Neuronal stem cell (in vitro differentiated cells): Measurements from ENCODE around the gene SORBS1.

Experiments
- DNase-seq: peaks from one replicate; pipeline ENCODE4 v3.0.0-alpha.2; 2013; ENCODE audit warnings: low spot score
- H2AFZ ChIP-seq: one replicate; pipeline ENCODE4 v1.6.1; 2013; ENCODE audit warnings: mild to moderate bottlenecking, low read length, inconsistent platforms
- H2AK5ac ChIP-seq: 2 replicates; pipeline ENCODE4 v1.6.1; 2013; ENCODE audit warnings: low read depth, mild to moderate bottlenecking, inconsistent platforms, low read length, moderate library complexity, mixed read lengths
- H2BK120ac ChIP-seq: 2 replicates; pipeline ENCODE4 v1.6.1; 2013; ENCODE audit warnings: low read depth, mild to moderate bottlenecking, inconsistent platforms, low read length, moderate library complexity, mixed read lengths
- H2BK12ac ChIP-seq: one replicate; pipeline ENCODE4 v1.6.1; 2013; ENCODE audit warnings: low read length, inconsistent platforms
- H2BK15ac ChIP-seq: 2 replicates; pipeline ENCODE4 v1.6.1; 2013; ENCODE audit warnings: mild to moderate bottlenecking, low read length, inconsistent platforms, mixed read lengths
- H2BK5ac ChIP-seq: one replicate; pipeline ENCODE4 v1.6.1; 2013; ENCODE audit warnings: inconsistent platforms, mild to moderate bottlenecking, low read length, moderate library complexity
- H3K14ac ChIP-seq: one replicate; pipeline ENCODE4 v1.6.1; 2013; ENCODE audit warnings: low read length, inconsistent platforms
- H3K18ac ChIP-seq: 2 replicates; pipeline ENCODE4 v1.6.1; 2013; ENCODE audit warnings: low read length, inconsistent platforms
- H3K23ac ChIP-seq: 2 replicates; pipeline ENCODE4 v1.6.1; 2013; ENCODE audit warnings: low read depth, mild to moderate bottlenecking, mixed read lengths, low read length, inconsistent platforms; ENCODE audit not compliant: poor library complexity
- H3K27ac ChIP-seq: replicated peaks from 3 replicates; pipeline ENCODE4 v1.5.1; 2013; ENCODE audit warnings: low read length, inconsistent platforms
- H3K27me3 ChIP-seq, 3 experiments: 2 replicates each; pipeline ENCODE4 v1.6.1; 2013; ENCODE audit warnings: low read length in 3 of 3, mild to moderate bottlenecking in 2 of 3, inconsistent platforms in 1 of 3, low read depth in 1 of 3, mixed read lengths in 1 of 3, moderate library complexity in 1 of 3; ENCODE audit not compliant: control insufficient read depth in 3 of 3, insufficient read depth in 3 of 3
- H3K36me3 ChIP-seq, 2 donors: replicated peaks in 1 of 2; 2 replicates each; pipeline ENCODE4 v1.6.1; 2013; ENCODE audit warnings: low read length in 2 of 2; ENCODE audit not compliant: control insufficient read depth in 2 of 2, insufficient read depth in 2 of 2
- H3K4ac ChIP-seq: 2 replicates; pipeline ENCODE4 v1.6.1; 2013; ENCODE audit warnings: inconsistent platforms, mild to moderate bottlenecking, low read length, moderate library complexity
- H3K4me1 ChIP-seq, 2 donors: 1 replicate in 1 of 2; 2 replicates in 1 of 2; pipeline ENCODE4 v1.6.1; 2013; ENCODE audit warnings: low read length in 2 of 2, low read depth in 1 of 2; ENCODE audit not compliant: control insufficient read depth in 2 of 2, insufficient read depth in 1 of 2
- H3K4me2 ChIP-seq: one replicate; pipeline ENCODE4 v1.6.1; 2013; ENCODE audit warnings: mild to moderate bottlenecking, low read length, inconsistent platforms; ENCODE audit not compliant: insufficient read depth, poor library complexity, severe bottlenecking
- H3K4me3 ChIP-seq, 2 donors: 2 replicates each; pipeline ENCODE4 v1.5.1; 2013; ENCODE audit warnings: low read length in 2 of 2, mild to moderate bottlenecking in 2 of 2, inconsistent platforms in 1 of 2, moderate library complexity in 1 of 2
- H3K79me1 ChIP-seq: one replicate; pipeline ENCODE4 v1.6.1; 2013; ENCODE audit warnings: low read depth, mild to moderate bottlenecking, inconsistent platforms, low read length, moderate library complexity
- H3K9ac ChIP-seq: one replicate; pipeline ENCODE4 v1.6.1; 2013; ENCODE audit warnings: mild to moderate bottlenecking, low read depth, low read length, inconsistent platforms; ENCODE audit not compliant: poor library complexity
- H3K9me3 ChIP-seq, 2 donors: replicated peaks in 1 of 2; 2 replicates each; pipeline versions ENCODE3 to v1.6.1; 2013; ENCODE audit warnings: low read length in 2 of 2, mild to moderate bottlenecking in 2 of 2, inconsistent platforms in 1 of 2, low read depth in 1 of 2, mixed read lengths in 1 of 2, moderate library complexity in 1 of 2; ENCODE audit not compliant: control insufficient read depth in 2 of 2, insufficient read depth in 1 of 2
- H4K8ac ChIP-seq: one replicate; pipeline ENCODE4 v1.6.1; 2013; ENCODE audit warnings: low read depth, mild to moderate bottlenecking, inconsistent platforms, low read length, moderate library complexity
- H4K91ac ChIP-seq: one replicate; pipeline ENCODE4 v1.6.1; 2013; ENCODE audit warnings: low read length, low read depth, mild to moderate bottlenecking, inconsistent platforms; ENCODE audit not compliant: poor library complexity
- WGBS, 2 donors: extraction: QIAGEN DNeasy Blood & Tissue Kit; methylation state at CpG; one replicate each; pipeline ENCODE4 v1.1.7; 2013; ENCODE audit warnings: missing lambda C conversion rate in 2 of 2, mixed read lengths in 1 of 2; ENCODE audit not compliant: insufficient read length in 2 of 2, insufficient replicate concordance in 1 of 2; ENCODE audit errors: extremely low coverage in 2 of 2; 5-methylcytosine and 5-hydroxymethylcytosine counted together

Gene SORBS1

GRCh38 chr10:95397747-95398146 lies 163.4 kb downstream of the SORBS1 start:
- Histone ChIP-seq H3K27ac (no peak overlapping the region), H3K79me1 (no peaks in the 10 kb centered on the region), H2AFZ (no peak overlapping the region), H3K14ac (no peak overlapping the region), H3K4me3 (no peak overlapping the region), H4K8ac (no peak overlapping the region), H2BK120ac (no peak overlapping the region), H2AK5ac (no peak overlapping the region), H2BK15ac (no peak overlapping the region), H3K9ac (no peak overlapping the region), H4K91ac (no peak overlapping the region), H3K18ac (no peak overlapping the region), H3K4ac (no peak overlapping the region), H3K4me2 (no peak overlapping the region), H3K9me3 (no peaks in the 10 kb centered on the region), H3K4me1 (no peaks in the 10 kb centered on the region), H2BK12ac (no peak overlapping the region), H3K27me3 (no peaks in the 10 kb centered on the region), H2BK5ac (no peak overlapping the region), H3K36me3 (peaks cover 0 to 4% of the 10 kb centered on the region in 2 donors), H3K23ac (no peak overlapping the region)
- WGBS, 2 donors = no CpG with 5 or more reads among the region's 3 CpGs
- DNase-seq = no peak

- peaks cover 0 to 4% of the 10 kb centered on the region in 2 donors for H3K36me3 ChIP-seq
- H4K8ac ChIP-seq = no peak overlapping the region
- H3K27me3 ChIP-seq = no peaks in the 10 kb centered on the region
- H3K4ac ChIP-seq = no peak overlapping the region
- H3K79me1 ChIP-seq = no peaks in the 10 kb centered on the region
- no peak overlapping the region for H2AFZ ChIP-seq
- peaks cover 0 to 3% of the 10 kb centered on the region in 2 donors for H3K4me1 ChIP-seq
- H3K4me2 ChIP-seq = no peak overlapping the region
- H3K9me3 ChIP-seq = no peaks in the 10 kb centered on the region
- H2BK5ac ChIP-seq = no peak overlapping the region
- no peak overlapping the region for H3K23ac ChIP-seq
- H4K91ac ChIP-seq = no peak overlapping the region
- H2BK120ac ChIP-seq = no peak overlapping the region
- H3K9ac ChIP-seq = peak overlapping the region; percentile 7
- H3K14ac ChIP-seq = no peak overlapping the region
- no peak overlapping the region for H3K18ac ChIP-seq
- no peak overlapping the region for H2AK5ac ChIP-seq
- no peak for DNase-seq
- no peak overlapping the region for H2BK12ac ChIP-seq
- H3K4me3 ChIP-seq = peak overlapping the region in 1 of 2 donors; percentile 27
- H2BK15ac ChIP-seq = no peak overlapping the region
- no peak overlapping the region for H3K27ac ChIP-seq
- WGBS, 2 donors = no CpG with 5 or more reads among the region's 10 CpGs
Observed at GRCh38 chr10:95395947-95396449, 165.2 kb downstream of the SORBS1 start.

- Histone ChIP-seq H4K8ac (no peak overlapping the region), H3K4me2 (no peak overlapping the region), H3K23ac (no peak overlapping the region), H3K27me3 (no peaks in the 10 kb centered on the region), H2BK120ac (no peak overlapping the region), H3K4me3 (no peak overlapping the region), H3K9ac (no peak overlapping the region), H3K79me1 (no peaks in the 10 kb centered on the region), H4K91ac (no peak overlapping the region), H3K27ac (no peak overlapping the region), H2AK5ac (no peak overlapping the region), H3K4ac (no peak overlapping the region), H2BK5ac (no peak overlapping the region), H3K36me3 (peaks cover 0 to 4% of the 10 kb centered on the region in 2 donors), H2BK15ac (no peak overlapping the region), H3K18ac (no peak overlapping the region), H3K9me3 (no peaks in the 10 kb centered on the region), H3K14ac (no peak overlapping the region), H2BK12ac (no peak overlapping the region), H2AFZ (no peak overlapping the region), H3K4me1 (peaks cover 0 to 3% of the 10 kb centered on the region in 2 donors)
- no peak for DNase-seq
- WGBS, 2 donors = no CpG with 5 or more reads among the region's 6 CpGs
Observed at GRCh38 chr10:95394161-95394880, 166.8 kb downstream of the SORBS1 start.

GRCh38 chr10:95392681-95393164 lies 168.4 kb downstream of the SORBS1 start:
- Histone ChIP-seq H2BK15ac (no peak overlapping the region), H3K4ac (no peak overlapping the region), H3K4me2 (no peak overlapping the region), H3K4me1 (peaks cover 0 to 3% of the 10 kb centered on the region in 2 donors), H2BK5ac (no peak overlapping the region), H3K4me3 (no peak overlapping the region), H4K91ac (no peak overlapping the region), H3K27me3 (no peaks in the 10 kb centered on the region), H3K79me1 (no peaks in the 10 kb centered on the region), H3K18ac (no peak overlapping the region), H3K23ac (no peak overlapping the region), H2BK120ac (no peak overlapping the region), H2AK5ac (no peak overlapping the region), H2BK12ac (no peak overlapping the region), H3K27ac (no peak overlapping the region), H3K9ac (peak overlapping the region; percentile 12), H2AFZ (no peak overlapping the region), H4K8ac (no peak overlapping the region), H3K9me3 (no peaks in the 10 kb centered on the region), H3K36me3 (peaks cover 0 to 4% of the 10 kb centered on the region in 2 donors), H3K14ac (no peak overlapping the region)
- DNase-seq = no peak
- WGBS, 2 donors = no CpG with 5 or more reads among the region's 7 CpGs
